GM19328 (cell line): ENCODE data around the gene POLK.
"Not testable (repeated sequence)": the region's sequence is repeated elsewhere in the genome, so short reads cannot be mapped to it uniquely, and the experiment has no call there.

Experiments
- ATAC-seq: cut with Tn5 transposase; IDR thresholded peaks from one replicate; pipeline ENCODE4 v1.9.1; 2021; ENCODE audit warnings: mild to moderate bottlenecking, moderate library complexity; ENCODE audit not compliant: unreplicated experiment

Gene POLK

DNA sequence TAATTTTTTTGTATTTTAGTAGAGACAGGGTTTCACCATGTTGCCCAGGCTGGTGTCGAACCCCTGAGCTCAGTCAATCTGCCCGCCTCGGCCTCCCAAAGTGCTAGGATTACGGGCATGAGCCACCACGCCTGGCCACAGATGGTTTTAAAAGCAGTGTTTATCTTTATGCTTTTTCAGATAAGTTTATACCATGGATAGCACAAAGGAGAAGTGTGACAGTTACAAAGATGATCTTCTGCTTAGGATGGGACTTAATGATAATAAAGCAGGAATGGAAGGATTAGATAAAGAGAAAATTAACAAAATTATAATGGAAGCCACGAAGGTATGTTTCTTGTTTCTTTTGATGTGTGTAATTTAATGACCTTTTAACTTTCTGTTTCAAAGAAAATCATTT lies 35.1 kb downstream of the POLK start:
- no peak for ATAC-seq

DNA sequence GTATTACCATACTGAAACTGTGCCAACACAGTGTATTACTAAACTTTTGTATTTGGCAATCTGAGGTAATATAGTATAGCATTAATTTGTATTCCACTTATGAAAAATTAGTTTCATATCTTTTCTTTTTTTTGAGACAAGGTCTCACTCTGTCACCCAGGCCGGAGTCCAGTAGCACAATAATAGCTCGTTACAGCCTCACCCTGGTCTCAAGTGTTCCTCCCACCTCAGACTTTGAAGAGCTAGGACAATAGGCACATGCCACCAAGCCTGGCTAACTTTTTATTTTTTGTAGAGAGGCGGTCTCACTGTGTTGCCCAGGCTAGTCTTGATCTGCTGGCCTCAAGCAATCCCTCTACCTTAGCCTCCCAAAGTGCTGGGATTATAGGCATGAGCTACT lies 36.1 kb downstream of the POLK start:
- no peak for ATAC-seq

DNA sequence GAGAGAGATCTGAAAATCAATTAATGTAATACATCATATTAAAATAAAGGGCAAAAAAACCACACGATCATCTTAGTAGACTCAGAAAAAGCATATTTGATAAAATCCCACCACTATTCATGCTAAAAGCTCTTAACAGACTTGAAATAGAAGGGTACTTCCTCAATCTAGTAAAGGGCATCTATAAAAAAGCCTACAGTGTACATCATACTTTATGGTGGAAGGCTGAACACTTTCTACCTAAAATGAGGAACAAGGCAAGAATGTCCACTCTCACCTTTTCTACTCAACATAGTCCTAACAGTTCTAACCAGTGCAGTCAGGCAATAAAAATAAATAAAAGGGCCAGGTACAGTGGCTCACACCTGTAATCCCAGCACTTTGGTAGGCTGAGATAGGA lies 38.9 kb downstream of the POLK start:
- ATAC-seq: no peak

DNA sequence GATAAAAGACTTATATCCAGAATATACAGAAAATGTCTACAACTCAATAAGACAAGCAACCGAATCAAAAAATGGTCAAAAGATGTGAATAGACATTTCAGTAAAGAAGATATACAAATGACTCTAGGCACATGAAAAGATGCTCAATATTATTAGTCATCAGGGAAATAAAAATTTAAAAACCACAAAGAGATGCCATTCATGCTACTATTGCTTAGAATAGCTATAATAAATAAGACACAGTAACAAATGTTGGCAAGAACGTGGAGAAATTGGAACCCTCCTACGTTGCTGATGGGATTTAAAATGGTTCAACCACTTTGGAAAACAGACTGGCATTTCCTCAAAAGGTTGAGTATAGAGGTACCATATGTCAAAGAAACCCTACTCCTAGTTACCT lies 39.8 kb downstream of the POLK start:
- ATAC-seq: no peak

DNA sequence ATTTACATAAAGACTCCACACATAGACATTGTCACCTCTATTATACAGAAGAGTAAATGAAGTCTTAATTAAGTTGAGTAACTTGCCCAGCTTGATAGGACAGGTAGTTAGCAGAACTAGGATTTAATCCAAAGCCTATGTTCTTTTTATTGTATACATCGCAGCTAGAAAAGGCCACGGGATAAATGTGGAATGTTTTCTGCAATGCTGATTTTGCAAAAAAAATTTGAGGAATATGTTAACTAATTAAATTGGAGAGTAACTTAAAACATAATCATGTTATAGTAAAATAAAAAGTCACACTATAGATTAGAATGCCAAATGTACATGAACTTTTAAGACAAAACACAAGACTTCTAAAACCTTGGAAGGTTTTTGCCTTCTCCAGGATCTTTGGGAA lies 41.1 kb downstream of the POLK start:
- no peak for ATAC-seq

DNA sequence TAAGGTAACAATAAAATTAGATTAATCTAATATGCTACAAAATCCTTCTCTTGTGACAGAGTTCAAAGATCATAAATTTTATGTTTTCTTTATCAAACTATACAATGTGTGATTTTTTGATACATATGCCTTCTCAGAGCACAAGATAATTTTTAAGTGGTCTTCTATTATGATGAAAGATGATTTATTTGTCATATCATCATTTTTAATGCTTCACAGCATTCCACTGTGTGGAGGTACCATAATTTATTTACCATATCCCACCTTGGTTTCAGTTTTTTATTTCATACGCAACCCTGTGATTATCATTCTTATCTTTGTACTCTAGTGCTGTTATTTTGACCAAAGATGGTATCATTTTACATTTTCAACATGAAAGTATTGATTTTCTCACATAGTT lies 41.7 kb downstream of the POLK start:
- no peak for ATAC-seq

DNA sequence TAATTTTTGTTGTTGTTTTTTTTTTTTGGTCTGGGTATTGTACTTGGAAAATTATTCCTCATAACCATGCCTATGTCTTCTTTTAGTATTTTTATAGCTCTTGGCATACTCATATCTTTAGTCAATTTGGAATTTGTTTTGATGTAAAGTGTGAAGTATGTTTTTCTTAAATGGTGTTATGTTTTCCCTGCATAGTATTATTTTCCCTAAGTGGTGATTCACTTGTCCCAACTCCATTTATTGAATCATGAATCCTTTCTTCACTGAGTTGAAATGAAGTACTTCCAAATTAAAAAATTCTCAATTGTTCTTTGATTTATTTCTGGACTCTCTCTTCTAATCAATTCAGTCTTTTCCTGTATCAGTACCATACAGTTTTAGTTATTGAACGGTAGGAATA lies 46.5 kb downstream of the POLK start:
- ATAC-seq: no peak

DNA sequence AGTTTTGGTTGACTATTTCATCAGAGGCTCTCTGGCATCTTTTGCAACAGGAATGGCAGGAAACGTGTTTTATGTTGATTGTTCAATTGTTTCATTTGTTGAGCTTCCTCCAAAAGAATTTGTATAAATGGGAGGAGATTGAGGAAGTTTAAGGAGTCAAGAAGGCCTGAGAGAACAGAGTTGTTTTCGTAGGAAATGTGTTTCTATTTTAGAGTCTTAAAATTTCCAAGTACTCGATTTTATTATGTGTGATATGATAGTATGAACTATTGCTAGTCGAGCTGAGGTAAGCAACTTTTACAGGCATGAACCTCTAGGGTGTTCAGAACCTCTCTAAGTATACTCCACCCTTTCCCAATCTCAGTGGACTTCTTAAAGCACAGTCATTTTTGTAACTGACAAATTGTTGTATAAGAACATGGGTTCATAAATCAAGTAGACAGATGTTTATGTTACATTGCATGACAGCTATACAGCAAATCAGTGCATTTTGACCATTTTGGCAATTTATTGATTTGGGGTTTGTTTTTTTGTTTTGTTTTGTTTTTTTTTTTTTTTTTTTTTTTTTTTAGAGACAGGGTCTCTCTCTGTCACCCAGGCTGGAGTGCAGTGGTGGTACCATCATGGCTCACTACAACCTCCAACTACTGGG lies 47.4 kb downstream of the POLK start:
- no peak for ATAC-seq

DNA sequence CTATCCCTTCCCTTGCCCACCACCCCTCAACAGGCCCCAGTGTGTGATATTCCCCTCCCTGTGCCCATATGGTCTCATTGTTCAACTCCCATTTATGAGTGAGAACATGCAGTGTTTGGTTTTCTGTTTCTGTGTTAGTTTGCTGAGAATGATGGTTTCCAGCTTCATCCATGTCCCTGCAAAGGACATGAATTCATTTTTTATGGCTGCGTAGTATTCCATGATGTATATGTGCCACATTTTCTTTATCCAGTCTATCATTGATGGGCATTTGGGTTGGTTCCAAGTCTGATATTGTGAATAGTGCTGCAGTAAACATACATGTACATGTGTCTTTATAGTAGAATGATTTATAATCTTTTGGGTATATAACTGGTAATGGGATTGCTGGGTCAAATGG lies 49.0 kb downstream of the POLK start:
- ATAC-seq: not testable (repeated sequence)

DNA sequence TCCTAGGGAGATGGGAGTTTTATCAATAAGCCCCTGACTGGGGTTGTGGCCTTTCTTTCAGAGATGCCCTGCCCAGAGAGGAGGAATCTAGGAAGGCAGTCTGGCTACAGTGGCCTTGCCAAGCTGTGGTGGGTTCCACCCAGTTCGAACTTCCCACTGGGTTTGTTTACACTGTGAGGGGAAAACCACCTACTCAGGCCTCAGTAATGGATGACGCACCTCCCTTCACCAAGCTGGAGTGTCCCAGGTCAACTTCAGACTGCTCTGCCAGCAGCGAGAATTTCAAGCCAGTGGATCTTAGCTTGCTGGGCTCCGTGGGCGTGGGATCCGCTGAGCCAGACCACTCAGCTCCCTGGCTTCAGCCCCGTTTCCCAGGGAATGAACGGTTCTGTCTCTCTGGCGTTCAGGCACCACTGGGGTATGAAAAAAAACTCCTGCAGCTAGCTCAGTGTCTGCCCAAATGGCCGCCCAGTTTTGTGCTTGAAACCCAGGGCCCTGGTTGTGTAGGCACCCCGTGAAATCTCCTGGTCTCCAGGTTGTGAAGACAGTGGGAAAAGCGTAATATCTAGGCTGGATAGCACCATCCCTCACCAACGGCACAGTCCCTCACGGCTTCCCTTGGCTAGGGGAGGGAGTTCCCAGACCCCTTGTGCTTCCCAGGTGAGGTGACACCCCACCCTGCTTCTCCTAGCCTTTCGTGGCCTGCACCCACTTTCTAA lies 54.5 kb downstream of the POLK start:
- ATAC-seq: not testable (repeated sequence)

DNA sequence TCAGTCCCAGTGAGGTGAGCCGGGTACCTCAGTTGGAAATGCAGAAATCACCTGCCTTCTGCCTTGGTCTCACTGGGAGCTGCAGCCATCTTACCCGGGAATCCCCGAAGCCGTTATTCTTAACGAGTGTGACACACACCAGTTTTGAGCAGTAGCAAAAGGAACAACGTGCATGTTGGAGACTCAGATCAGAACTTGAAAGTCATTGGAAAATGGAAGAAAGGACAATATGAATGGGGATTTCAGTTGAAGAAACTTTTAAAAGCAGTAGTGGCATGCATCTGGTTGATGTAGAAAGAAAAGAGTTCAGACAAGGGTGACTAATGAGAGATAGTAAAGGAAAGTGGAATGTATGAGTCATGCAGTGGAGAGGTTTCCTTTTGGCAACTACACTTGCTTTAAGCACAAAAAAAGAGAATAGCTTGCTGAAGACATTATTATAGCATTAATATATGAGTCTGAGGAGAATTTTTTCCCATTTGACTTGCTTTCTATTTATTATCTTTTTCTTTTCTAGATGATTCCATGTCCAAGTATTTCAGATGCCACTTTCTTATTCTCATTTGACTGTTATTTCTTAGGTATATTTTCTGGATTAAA lies 55.1 kb downstream of the POLK start:
- peak; percentile 81 for ATAC-seq

DNA sequence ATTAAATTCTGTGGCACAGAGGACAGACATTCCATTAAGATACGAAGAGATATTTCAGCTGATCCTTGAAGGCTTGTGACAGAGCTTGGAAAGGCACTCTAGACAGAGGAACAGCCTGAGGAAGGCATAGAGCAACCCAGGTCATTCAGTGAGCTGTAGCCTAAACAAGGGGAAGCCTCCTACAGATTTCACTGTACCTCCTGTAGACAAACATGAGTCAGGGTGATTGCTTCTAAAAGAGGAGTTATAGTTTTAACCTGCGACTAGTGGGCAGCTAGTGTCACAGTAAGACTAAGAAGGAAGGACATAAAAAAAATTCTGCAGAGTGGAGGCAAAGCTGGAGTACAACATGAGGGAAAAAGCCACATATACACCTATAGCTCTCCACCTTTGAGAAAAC lies 56.0 kb downstream of the POLK start:
- ATAC-seq: no peak

DNA sequence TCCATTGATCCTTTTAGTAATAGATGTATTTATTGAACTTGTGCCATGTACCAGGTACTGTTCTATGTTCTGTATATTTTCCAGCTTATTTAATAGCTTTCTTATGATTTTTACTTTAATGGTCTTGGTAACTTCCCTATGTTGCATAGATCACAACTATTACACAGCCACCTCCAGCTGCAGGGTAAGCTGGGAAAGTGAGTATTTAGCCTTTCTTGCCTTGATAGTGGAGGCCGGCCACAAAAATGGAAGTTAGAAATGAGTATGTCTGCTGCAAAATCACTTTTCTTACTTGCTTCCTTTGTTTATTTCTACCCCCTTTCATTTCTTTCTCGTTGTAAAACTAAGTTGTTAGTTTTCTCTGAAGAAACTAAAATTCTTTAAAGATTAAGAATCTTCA lies 56.5 kb downstream of the POLK start:
- ATAC-seq: no peak

DNA sequence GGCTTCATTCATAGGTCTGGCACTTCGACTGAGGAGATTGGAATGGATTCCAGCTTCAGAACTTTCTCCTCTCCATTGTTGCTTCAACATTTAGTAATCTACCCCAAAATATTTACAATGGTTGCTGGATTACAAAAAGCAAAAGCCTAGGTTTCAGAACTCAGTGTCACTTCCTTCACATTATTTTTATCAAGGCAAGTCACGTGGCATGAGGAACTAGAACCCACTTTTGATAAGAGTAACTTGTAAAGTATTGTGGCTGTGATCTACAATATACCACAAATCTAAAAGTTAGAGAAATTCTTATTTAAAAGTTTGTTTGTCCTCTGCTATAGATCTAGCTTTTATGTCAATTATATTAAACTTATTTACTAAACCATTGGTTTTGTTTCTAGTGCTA lies 59.9 kb downstream of the POLK start:
- no peak for ATAC-seq

DNA sequence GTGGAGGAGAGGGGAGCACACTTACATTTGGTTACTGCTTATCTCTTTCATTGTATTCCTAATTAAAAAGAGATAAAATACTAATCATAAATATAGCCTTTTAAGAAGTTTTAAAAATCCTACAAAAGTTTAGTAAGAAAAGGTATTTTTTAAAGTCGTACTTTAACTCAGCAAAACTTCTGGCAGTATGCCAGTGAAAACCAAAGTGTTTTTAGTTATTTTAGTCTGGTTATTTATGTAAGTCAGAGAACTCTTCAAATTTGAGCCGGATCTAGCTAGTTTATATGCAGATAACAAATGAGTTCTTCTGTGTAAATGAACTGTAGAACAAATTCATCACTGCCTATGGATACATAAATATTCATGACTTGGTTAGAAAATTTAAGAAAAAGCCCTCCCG lies 63.1 kb downstream of the POLK start:
- peak; percentile 21 for ATAC-seq

DNA sequence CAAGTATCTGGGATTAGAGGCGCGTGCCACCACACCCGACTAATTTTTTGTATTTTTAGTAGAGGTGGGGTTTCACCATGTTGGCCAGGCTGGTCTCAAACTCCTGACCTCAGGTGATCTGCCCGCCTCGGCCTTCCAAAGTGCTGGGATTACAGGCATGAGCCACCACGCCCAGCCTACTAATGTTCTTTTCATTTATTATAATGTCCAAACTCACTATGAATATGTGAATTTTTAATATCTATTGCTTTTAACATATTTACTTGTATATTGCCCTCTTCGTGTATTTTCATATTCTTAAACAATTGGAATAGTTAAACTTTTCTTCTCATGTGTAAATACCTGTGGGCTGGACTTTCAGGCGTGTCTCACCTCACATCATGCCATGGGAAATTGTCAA lies 66.6 kb downstream of the POLK start:
- ATAC-seq: not testable (repeated sequence)

DNA sequence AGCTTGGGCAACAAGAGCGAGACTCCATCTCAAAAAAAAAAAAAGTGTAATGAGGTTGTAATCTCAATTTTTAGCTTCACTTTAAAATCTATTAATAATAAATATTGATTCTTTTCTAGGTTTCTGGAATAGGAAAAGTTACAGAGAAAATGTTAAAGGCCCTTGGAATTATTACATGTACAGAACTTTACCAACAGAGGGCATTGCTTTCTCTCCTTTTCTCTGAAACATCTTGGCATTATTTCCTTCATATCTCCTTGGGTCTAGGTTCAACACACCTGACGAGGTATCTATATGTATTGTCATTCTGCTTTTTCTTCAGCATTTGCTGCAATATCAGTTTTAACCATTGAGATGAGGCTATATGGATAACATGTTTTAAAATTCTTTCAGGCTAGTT lies 73.0 kb downstream of the POLK start:
- ATAC-seq: no peak

DNA sequence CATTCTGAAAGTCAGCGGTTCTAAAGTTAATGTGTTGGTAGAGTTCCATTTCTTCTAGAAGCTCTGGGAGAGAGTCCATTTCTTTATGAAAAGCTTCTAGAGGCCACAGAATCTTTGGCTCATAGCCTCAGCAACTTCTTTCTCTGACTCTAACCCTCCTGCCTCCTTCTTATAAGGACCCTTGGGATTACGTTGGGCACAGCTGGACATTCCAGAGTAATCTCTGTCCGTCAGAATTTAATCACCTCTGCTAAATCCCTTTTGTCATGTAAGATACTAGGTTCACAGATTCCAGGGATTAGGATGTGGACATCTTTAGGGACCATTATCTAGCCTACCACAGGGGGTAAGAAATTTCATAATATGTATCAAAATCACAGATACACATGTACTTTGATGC lies 77.0 kb downstream of the POLK start:
- ATAC-seq: no peak

DNA sequence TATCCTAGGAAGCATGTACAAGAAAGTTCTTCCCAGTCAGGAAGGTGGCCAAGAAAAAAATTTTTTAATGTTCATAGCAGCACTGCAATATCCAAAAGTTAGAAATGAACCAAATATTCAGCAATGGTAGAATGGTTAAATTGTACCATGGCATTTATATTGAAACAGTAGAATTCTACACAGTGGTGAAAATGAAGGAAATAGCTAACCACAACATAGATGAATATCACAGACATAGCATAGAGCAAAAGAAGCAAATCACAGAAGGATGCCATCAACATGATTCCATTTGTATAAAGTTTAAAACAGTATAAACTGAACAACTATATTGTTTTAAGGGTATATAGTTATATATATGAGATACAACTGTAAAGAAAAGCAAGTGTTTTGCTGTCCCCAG lies 88.8 kb downstream of the POLK start:
- ATAC-seq: no peak

DNA sequence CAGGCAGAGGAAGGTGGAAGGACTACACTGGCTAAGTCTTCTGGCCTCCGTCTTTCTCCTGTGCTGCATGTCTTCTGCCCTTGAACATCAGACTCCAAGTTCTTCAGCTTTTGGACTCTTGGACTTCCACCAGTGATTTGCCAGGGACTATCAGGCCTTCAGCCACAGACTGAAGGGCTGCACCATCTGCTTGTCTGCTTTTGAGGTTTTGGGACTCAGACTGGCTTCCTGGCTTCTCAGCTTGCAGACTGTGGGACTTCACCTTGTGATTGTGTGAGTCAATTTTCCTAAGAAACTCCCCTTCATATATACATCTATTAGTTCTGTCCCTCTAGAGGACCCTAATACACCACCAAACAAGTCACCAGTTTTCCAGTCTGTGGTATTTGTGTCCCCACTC lies 89.9 kb downstream of the POLK start:
- ATAC-seq: no peak

DNA sequence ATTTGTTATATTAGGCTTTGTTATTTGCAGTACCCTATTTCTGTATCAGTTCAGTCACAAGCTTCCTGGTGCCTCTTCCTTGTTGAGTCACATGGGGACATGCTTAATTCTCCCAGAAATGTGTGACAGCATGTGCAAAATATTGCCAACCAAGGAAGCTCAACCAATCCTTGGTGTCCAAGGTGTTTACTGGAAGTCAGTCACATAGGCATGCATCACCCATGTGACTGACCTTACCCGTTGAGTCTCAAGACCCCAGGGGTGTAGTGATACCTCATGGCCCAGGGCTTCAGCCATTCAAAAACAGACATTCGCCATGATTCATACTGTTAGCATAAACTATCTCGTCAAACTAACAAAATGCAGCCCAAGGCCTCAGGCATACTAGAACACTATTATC lies 90.3 kb downstream of the POLK start:
- no peak for ATAC-seq

DNA sequence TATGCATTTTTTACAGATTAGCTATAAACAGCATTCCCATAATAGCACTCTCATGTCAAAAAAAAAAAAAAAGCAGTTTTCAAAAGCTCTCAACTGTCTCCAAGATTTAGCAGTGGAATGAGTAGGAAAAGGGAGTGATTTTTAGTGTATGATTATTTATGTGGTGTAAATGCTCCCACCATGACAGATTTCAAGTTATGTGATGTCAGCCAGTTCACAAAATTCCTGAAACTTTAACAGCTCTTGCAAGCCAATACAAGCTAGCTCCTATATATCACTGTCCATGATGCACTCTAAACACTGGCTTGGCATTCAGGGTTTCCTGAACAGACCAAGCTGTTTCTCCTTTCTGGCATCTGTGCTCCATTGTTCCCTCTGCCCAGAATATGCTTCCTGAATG lies 91.7 kb downstream of the POLK start:
- ATAC-seq: no peak

DNA sequence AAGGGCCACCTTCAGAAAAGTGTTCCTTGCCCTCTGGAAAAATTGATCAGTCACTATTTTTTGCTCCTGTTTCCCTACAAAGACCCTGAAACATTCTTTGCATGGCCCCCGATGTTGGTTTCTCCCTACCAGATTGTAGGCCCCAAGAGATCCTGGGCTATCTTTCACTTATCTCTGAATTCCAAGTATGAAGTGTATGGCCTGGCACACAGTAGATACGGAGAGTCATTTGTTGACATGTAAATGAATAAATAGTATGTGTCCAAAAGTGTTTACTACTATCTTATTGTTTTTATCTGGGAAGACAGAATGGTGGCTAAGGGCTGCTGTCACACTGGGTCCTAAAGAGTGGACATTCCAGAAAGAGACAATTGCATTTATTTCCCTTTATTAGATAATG lies 92.1 kb downstream of the POLK start:
- ATAC-seq: no peak
